Esophagus squamous epithelium (tissue), 4 donors: ENCODE data around the gene PCSK5.

ENCODE experiments used
- POLR2A ChIP-seq, 4 donors: fragments of 450-650 bp; IDR thresholded peaks; one replicate each; pipeline ENCODE4 v1.6.1; 2017; ENCODE audit warnings: antibody characterized with exemption in 4 of 4, mild to moderate bottlenecking in 4 of 4, moderate library complexity in 3 of 4
- TF ChIP-seq, protein P1 (sequence below), 6 experiments: fragments of 450-650 bp in 4 of 6; fragments of 200-600 bp in 2 of 6; sonication (generic) in 2 of 6; IDR thresholded peaks; one replicate each; pipeline ENCODE4 v1.5.1; 2016 to 2019; ENCODE audit warnings: antibody characterized with exemption in 6 of 6, mild to moderate bottlenecking in 4 of 6, moderate library complexity in 4 of 6

DNA sequence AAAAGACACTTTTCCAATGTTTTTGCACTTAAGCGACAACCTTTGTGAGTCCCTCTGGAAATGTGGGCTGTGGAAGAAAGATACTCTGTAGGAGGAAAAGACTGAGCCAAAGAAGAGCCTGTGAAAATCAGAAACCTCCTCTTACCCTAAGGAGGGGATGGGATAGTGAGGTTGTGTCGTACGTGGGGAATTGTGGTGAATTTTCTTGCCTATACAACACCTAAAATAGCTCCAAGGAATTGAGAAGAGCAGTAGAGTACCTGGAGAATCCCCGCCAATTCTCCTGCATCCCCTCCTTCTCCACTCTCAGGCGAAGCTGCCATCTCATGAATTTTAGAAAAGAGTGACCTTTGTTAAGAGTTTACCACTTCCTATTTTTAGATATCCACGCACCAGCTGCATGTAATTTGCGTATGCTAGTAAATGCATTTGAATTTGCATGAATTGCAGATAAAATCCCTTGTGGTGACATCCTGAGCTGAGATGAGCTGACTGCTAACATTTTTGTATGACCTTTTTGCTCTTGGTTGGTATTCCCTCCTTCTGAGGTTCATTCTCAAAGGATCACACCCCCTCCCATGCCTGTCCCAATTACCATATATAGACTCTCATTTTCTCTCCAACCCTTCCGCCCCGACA is 147.2 kb downstream of the PCSK5 start:
- no peak for TF ChIP-seq POLR2A (IDR thresholded peaks at IDR 0.05)
- TF ChIP-seq, protein P1, sequence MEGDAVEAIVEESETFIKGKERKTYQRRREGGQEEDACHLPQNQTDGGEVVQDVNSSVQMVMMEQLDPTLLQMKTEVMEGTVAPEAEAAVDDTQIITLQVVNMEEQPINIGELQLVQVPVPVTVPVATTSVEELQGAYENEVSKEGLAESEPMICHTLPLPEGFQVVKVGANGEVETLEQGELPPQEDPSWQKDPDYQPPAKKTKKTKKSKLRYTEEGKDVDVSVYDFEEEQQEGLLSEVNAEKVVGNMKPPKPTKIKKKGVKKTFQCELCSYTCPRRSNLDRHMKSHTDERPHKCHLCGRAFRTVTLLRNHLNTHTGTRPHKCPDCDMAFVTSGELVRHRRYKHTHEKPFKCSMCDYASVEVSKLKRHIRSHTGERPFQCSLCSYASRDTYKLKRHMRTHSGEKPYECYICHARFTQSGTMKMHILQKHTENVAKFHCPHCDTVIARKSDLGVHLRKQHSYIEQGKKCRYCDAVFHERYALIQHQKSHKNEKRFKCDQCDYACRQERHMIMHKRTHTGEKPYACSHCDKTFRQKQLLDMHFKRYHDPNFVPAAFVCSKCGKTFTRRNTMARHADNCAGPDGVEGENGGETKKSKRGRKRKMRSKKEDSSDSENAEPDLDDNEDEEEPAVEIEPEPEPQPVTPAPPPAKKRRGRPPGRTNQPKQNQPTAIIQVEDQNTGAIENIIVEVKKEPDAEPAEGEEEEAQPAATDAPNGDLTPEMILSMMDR (IDR thresholded peaks at IDR 0.05) = no peak
